Vagina (tissue), 2 donors: ENCODE measurements around the gene SOX1.

Experiments
- POLR2A ChIP-seq, 2 donors: fragments of 450-650 bp; IDR thresholded peaks; one replicate each; pipeline ENCODE4 v1.6.1; 2017; ENCODE audit warnings: antibody characterized with exemption in 2 of 2, mild to moderate bottlenecking in 2 of 2, moderate library complexity in 2 of 2
- POLR2AphosphoS5 ChIP-seq, 2 donors: sonication (generic); formaldehyde crosslinking; IDR thresholded peaks; one replicate each; pipeline ENCODE4 v1.9.0; 2017; ENCODE audit warnings: antibody characterized with exemption in 2 of 2, mild to moderate bottlenecking in 2 of 2, low read depth in 1 of 2; ENCODE audit not compliant: insufficient read depth in 1 of 2

- no peak for TF ChIP-seq POLR2A (IDR thresholded peaks at IDR 0.05)
- no peak for TF ChIP-seq POLR2AphosphoS5 (IDR thresholded peaks at IDR 0.05; ENCODE audit: insufficient read depth in 1 of 2, low read depth in 1 of 2)
These were observed 50.5 kb downstream of the SOX1 start for GRCh38 chr13:112117258-112117954.
